ENCODE measurements around the gene UGT1A10. TPM values are rescaled to one million over a fixed set of nuclear protein-coding genes. Genes with fewer than 3 reads are reported as not detected.

Gene UGT1A10
- total and polyA plus RNA-seq, 2 of the 13 experiments (the other 11 are each of a cell fraction or from before 2014, with no cell fraction given), result not detected

DNA sequence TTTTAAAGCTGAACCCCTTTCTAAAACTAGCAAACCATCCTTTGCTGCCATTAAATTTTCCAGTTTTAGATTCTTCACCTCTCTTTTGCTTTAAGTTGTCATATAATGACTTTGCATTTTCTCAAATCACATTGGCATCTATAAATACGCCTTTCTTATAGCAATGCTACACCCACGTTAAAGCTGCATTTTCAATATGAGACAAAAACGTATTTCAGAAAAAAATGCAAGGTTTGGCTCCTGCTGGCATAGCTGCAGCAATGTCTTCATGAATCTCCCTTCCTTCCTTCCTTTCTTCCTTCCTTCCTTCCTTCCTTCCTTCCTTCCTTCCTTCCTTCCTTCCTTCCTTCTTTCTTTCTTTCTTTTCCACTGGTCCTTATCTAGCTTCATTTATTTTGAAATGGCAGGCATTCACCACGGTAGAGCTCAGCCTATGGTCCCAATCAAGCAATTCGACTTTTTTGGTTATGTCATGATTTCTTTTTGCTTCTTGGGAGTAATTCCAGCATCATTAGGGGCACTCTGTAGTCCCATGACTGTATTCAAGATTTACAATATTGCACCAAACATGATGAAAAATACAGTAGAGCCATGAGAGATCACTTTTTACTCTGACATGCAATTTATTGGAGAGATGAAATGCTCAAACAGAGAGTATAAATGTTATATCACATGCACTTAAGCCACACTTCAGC is 8.8 kb upstream of the UGT1A10 start:
- no peaks in the 10 kb centered on the region for H3K4me1 ChIP-seq (ENCODE audit: insufficient read depth, low read length)
- no peaks in the 10 kb centered on the region for H3K79me2 ChIP-seq (ENCODE audit: insufficient read depth, low read length)
- ChIA-PET CTCF (ENCODE audit: low intra/inter-chr PET ratio, low total read pairs) (no interaction called here), POLR2A (no interaction called here)
- TF ChIP-seq, protein P1, sequence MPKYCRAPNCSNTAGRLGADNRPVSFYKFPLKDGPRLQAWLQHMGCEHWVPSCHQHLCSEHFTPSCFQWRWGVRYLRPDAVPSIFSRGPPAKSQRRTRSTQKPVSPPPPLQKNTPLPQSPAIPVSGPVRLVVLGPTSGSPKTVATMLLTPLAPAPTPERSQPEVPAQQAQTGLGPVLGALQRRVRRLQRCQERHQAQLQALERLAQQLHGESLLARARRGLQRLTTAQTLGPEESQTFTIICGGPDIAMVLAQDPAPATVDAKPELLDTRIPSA (CRISPR knock-in tag; IDR thresholded peaks at IDR 0.05; ENCODE audit: borderline replicate concordance), result no peak
- 0 out of 2 replicates have a peak, but pooled peaks have one; percentile 27 for TF ChIP-seq NFE2L2 (IDR thresholded peaks at IDR 0.05; ENCODE audit: low read length)
- H3K9me3 ChIP-seq (ENCODE audit: low read length), result 0 out of 2 replicates have a peak, but pooled peaks cover 4% of the 10 kb centered on the region
- 4% methylated on average over 5 of the region's 5 CpGs for WGBS (ENCODE audit: low lambda C conversion rate)
- H3K4me3 ChIP-seq (replicated peaks in 1 of 3; ENCODE audit: insufficient read depth in 1 of 3, low read depth in 2 of 3, low read length in 3 of 3), result no peak overlapping the region
- DNase-seq (ENCODE audit: low spot score) (no peak), FAIRE-seq (no peak), ATAC-seq (no peak)
- no peak overlapping the region for H3K27ac ChIP-seq (ENCODE audit: extremely low read length, insufficient read depth, low read length)
- no peak overlapping the region for H3K9ac ChIP-seq (ENCODE audit: insufficient read depth, low read depth, low read length)
- H3K27me3 ChIP-seq (ENCODE audit: control insufficient read depth in 1 of 2, insufficient read depth in 2 of 2, low read length in 2 of 2), result no peaks in the 10 kb centered on the region
- in situ Hi-C loops (cut with HindIII; ENCODE audit: extremely low pct_ligation_motif_present, low pct_unique_long_range_greater_than_20kb) (no loop called here), intact Hi-C loops (cut with micrococcal nuclease; ENCODE audit: unreplicated experiment) (no loop called here)
- no peaks in the 10 kb centered on the region for H4K20me1 ChIP-seq (ENCODE audit: insufficient read depth, low read length)
- BruUV-seq (replicated peaks), result no TSS peak
- no peaks in the 10 kb centered on the region for H3K36me3 ChIP-seq (replicated peaks in 1 of 2; ENCODE audit: control insufficient read depth in 1 of 2, insufficient read depth in 2 of 2, low read length in 2 of 2)
- H2AFZ ChIP-seq (ENCODE audit: low read length), result no peak overlapping the region
- H3K4me2 ChIP-seq (ENCODE audit: low read depth, low read length), result no peak overlapping the region

DNA sequence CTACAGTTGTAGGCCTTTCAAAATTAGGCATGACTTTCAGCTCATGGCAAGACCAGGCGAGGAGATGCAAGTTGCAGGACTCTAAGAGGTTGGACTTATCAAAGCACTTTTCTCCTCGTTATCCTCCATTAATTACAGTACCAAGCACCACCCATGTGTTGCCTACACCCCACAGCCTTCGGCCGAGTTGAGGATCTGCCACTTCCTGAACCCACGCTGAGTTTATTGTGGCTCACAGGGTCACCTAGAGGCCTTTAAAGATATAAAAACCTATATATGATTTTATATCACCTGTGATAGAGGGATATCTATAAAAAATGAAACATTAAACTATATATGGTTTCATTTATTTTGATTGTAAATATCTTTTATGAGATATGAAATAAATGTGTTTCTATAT is 2.6 kb downstream of the UGT1A10 start:
- H3K79me2 ChIP-seq (ENCODE audit: insufficient read depth, low read length), result no peaks in the 10 kb centered on the region
- DNase-seq (ENCODE audit: low spot score), result no peak

More for the DNA sequence above, 2.6 kb downstream of the UGT1A10 start:
- POLR2A ChIA-PET, result no interaction called here
- no TSS peak for BruUV-seq (replicated peaks)
- Histone ChIP-seq H3K9me3 (ENCODE audit: low read length) (no peaks in the 10 kb centered on the region), H4K20me1 (ENCODE audit: insufficient read depth, low read length) (no peaks in the 10 kb centered on the region), H3K27ac (ENCODE audit: extremely low read length, insufficient read depth, low read length) (no peak overlapping the region), H3K36me3 (replicated peaks in 1 of 2; ENCODE audit: control insufficient read depth in 1 of 2, insufficient read depth in 2 of 2, low read length in 2 of 2) (no peaks in the 10 kb centered on the region), H3K27me3 (ENCODE audit: control insufficient read depth in 1 of 2, insufficient read depth in 2 of 2, low read length in 2 of 2) (peaks cover 0 to 9% of the 10 kb centered on the region in 2 experiments; a peak in 2 of 5 replicates), H3K4me2 (ENCODE audit: low read depth, low read length) (no peak overlapping the region), H2AFZ (ENCODE audit: low read length) (no peak overlapping the region), H3K4me1 (ENCODE audit: insufficient read depth, low read length) (no peaks in the 10 kb centered on the region), H3K9ac (ENCODE audit: insufficient read depth, low read depth, low read length) (no peak overlapping the region), H3K4me3 (replicated peaks in 1 of 3; ENCODE audit: insufficient read depth in 1 of 3, low read depth in 2 of 3, low read length in 3 of 3) (no peak overlapping the region)
- intact Hi-C loops (cut with micrococcal nuclease; ENCODE audit: unreplicated experiment), result no loop called here
- FAIRE-seq, result no peak
- no peak for ATAC-seq
- 21% methylated on average over 5 of the region's 5 CpGs for WGBS (ENCODE audit: low lambda C conversion rate)
- in situ Hi-C loops (cut with HindIII; ENCODE audit: extremely low pct_ligation_motif_present, low pct_unique_long_range_greater_than_20kb), result no loop called here
- TF ChIP-seq, protein P1 (CRISPR knock-in tag; IDR thresholded peaks at IDR 0.05; ENCODE audit: borderline replicate concordance), result no peak
- TF ChIP-seq PCBP1 (IDR thresholded peaks at IDR 0.05; ENCODE audit: borderline replicate concordance, low read depth, low read length), result no peak
- TF ChIP-seq, protein P2, sequence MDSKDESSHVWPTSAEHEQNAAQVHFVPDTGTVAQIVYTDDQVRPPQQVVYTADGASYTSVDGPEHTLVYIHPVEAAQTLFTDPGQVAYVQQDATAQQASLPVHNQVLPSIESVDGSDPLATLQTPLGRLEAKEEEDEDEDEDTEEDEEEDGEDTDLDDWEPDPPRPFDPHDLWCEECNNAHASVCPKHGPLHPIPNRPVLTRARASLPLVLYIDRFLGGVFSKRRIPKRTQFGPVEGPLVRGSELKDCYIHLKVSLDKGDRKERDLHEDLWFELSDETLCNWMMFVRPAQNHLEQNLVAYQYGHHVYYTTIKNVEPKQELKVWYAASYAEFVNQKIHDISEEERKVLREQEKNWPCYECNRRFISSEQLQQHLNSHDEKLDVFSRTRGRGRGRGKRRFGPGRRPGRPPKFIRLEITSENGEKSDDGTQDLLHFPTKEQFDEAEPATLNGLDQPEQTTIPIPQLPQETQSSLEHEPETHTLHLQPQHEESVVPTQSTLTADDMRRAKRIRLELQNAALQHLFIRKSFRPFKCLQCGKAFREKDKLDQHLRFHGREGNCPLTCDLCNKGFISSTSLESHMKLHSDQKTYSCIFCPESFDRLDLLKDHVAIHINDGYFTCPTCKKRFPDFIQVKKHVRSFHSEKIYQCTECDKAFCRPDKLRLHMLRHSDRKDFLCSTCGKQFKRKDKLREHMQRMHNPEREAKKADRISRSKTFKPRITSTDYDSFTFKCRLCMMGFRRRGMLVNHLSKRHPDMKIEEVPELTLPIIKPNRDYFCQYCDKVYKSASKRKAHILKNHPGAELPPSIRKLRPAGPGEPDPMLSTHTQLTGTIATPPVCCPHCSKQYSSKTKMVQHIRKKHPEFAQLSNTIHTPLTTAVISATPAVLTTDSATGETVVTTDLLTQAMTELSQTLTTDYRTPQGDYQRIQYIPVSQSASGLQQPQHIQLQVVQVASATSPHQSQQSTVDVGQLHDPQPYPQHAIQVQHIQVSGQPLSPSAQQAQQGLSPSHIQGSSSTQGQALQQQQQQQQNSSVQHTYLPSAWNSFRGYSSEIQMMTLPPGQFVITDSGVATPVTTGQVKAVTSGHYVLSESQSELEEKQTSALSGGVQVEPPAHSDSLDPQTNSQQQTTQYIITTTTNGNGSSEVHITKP (CRISPR knock-in tag; IDR thresholded peaks at IDR 0.05; ENCODE audit: low read depth), result no peak
- TF ChIP-seq, protein P3, sequence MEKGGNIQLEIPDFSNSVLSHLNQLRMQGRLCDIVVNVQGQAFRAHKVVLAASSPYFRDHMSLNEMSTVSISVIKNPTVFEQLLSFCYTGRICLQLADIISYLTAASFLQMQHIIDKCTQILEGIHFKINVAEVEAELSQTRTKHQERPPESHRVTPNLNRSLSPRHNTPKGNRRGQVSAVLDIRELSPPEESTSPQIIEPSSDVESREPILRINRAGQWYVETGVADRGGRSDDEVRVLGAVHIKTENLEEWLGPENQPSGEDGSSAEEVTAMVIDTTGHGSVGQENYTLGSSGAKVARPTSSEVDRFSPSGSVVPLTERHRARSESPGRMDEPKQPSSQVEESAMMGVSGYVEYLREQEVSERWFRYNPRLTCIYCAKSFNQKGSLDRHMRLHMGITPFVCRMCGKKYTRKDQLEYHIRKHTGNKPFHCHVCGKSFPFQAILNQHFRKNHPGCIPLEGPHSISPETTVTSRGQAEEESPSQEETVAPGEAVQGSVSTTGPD (CRISPR knock-in tag; IDR thresholded peaks at IDR 0.05), result no peak
- CTCF ChIA-PET (ENCODE audit: low intra/inter-chr PET ratio, low total read pairs), result no interaction called here
